ENCODE measurements around the gene SLC22A25. TPM values are rescaled to one million over a fixed set of nuclear protein-coding genes. Genes with fewer than 3 reads are reported as not detected.

The SLC22A25 gene
- total RNA-seq, 1 experiment from 2014 or later: not detected

DNA sequence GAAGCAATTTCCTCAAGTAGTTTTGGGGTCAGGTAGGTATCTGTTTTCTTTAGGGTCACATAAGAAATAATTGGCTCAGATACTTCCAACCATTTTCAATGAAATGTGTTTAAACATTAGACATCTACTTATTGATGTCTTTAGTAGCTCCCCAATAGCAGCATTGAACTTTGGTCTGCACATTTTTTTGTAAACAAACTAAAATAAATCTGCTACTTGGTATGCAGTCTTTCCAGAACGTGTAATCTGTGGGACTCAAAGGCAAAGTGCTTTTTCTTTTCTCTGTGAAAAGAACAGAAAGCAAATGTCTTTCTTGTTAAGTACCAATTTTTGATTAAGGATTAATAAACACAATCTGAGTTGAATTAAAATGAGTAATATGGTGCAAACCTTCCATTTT, 13.6 kb downstream of the SLC22A25 start:
- Histone ChIP-seq H3K9me3 (ENCODE audit: control insufficient read depth, low read depth, low read length) (no peaks in the 10 kb centered on the region), H3K27me3 (ENCODE audit: insufficient read depth, low read length) (no peaks in the 10 kb centered on the region), H4K8ac (replicated peaks; ENCODE audit: insufficient read length, low read depth, low read length) (no peak overlapping the region), H2AFZ (ENCODE audit: low read length) (no peak overlapping the region), H3T11ph (ENCODE audit: low read length) (no peak overlapping the region), H3K79me1 (ENCODE audit: insufficient read depth, low read depth, low read length, poor library complexity, severe bottlenecking) (no peaks in the 10 kb centered on the region), H3K4me1 (ENCODE audit: insufficient read depth, low read length) (no peaks in the 10 kb centered on the region), H3K4ac (ENCODE audit: low read depth, low read length) (no peak overlapping the region), H3K18ac (ENCODE audit: insufficient read length, low read depth, low read length) (no peak overlapping the region), H3K23ac (ENCODE audit: insufficient read length, low read depth, low read length) (no peak overlapping the region), H2BK5ac (ENCODE audit: insufficient read length, low read length) (no peak overlapping the region), H3K14ac (ENCODE audit: insufficient read depth, low read length) (no peak overlapping the region), H2BK120ac (ENCODE audit: low read depth, low read length, poor library complexity, severe bottlenecking) (no peak overlapping the region), H2BK20ac (ENCODE audit: low read depth, low read length, poor library complexity, severe bottlenecking) (no peak overlapping the region), H2BK12ac (ENCODE audit: insufficient read length, low read depth, low read length) (no peak overlapping the region), H4K5ac (ENCODE audit: insufficient read length, low read depth, low read length) (no peak overlapping the region), H2AK5ac (ENCODE audit: insufficient read length, low read length) (no peak overlapping the region), H3K4me2 (ENCODE audit: insufficient read depth, insufficient read length, low read length) (no peak overlapping the region), H3K9ac (ENCODE audit: extremely low read depth, insufficient read length, low read length) (no peak overlapping the region), H4K91ac (ENCODE audit: insufficient read length, low read depth, low read length) (no peak overlapping the region), H3K27ac (ENCODE audit: insufficient read length, low read depth, low read length) (no peak overlapping the region), H3K56ac (ENCODE audit: insufficient read length, low read depth, low read length) (no peak overlapping the region), H3K79me2 (ENCODE audit: insufficient read depth, low read length) (no peaks in the 10 kb centered on the region), H4K20me1 (ENCODE audit: control insufficient read depth, insufficient read depth, insufficient read length) (no peaks in the 10 kb centered on the region), H3K23me2 (ENCODE audit: insufficient read length, low read depth, low read length, poor library complexity, severe bottlenecking) (no peaks in the 10 kb centered on the region), H2BK15ac (ENCODE audit: low read depth, low read length) (no peak overlapping the region)
- peaks cover 28 to 31% of the 10 kb centered on the region in 2 experiments for H3K9me3 Mint-ChIP-seq
- H3K36me3 Mint-ChIP-seq (ENCODE audit: insufficient read depth in 1 of 3, low read depth in 3 of 3): peaks cover 0 to 5% (median 3%) of the 10 kb centered on the region in 3 experiments; a peak in 4 of 7 replicates
- H3K27me3 Mint-ChIP-seq (ENCODE audit: low read depth): no peaks in the 10 kb centered on the region; the same call in 1 of the 2 replicates
- DNase-seq: no peak
- H3K4me1 Mint-ChIP-seq: no peaks in the 10 kb centered on the region
- TF ChIP-seq, protein P1, sequence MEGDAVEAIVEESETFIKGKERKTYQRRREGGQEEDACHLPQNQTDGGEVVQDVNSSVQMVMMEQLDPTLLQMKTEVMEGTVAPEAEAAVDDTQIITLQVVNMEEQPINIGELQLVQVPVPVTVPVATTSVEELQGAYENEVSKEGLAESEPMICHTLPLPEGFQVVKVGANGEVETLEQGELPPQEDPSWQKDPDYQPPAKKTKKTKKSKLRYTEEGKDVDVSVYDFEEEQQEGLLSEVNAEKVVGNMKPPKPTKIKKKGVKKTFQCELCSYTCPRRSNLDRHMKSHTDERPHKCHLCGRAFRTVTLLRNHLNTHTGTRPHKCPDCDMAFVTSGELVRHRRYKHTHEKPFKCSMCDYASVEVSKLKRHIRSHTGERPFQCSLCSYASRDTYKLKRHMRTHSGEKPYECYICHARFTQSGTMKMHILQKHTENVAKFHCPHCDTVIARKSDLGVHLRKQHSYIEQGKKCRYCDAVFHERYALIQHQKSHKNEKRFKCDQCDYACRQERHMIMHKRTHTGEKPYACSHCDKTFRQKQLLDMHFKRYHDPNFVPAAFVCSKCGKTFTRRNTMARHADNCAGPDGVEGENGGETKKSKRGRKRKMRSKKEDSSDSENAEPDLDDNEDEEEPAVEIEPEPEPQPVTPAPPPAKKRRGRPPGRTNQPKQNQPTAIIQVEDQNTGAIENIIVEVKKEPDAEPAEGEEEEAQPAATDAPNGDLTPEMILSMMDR (conservative IDR thresholded peaks at IDR 0.05): no peak
- no peak overlapping the region for H3K4me3 Mint-ChIP-seq
- no CpG with 5 or more reads among the region's 1 CpG for WGBS (ENCODE audit: extremely low coverage, insufficient read length, low lambda C conversion rate)
- no peak overlapping the region for H3K27ac Mint-ChIP-seq

Measured in H9 (cell line).